IPS-15b (cell line): Measurements from ENCODE around the gene FER.

Experiments used
- H3K27me3 ChIP-seq: one replicate; pipeline ENCODE4 v1.6.1; 2013; ENCODE audit warnings: low read length; ENCODE audit not compliant: control insufficient read depth, insufficient read depth
- H3K36me3 ChIP-seq: one replicate; pipeline ENCODE4 v1.6.1; 2013; ENCODE audit warnings: low read length; ENCODE audit not compliant: control insufficient read depth, insufficient read depth
- H3K4me1 ChIP-seq: one replicate; pipeline ENCODE4 v1.6.1; 2013; ENCODE audit warnings: mild to moderate bottlenecking, low read length; ENCODE audit not compliant: control insufficient read depth, insufficient read depth
- H3K4me3 ChIP-seq: one replicate; pipeline ENCODE4 v1.5.1; 2013; ENCODE audit warnings: low read depth, low read length
- H3K9ac ChIP-seq: one replicate; pipeline ENCODE4 v1.6.1; 2013; ENCODE audit warnings: low read depth, mild to moderate bottlenecking, low read length
- H3K9me3 ChIP-seq: one replicate; pipeline ENCODE4 v1.6.1; 2013; ENCODE audit warnings: mild to moderate bottlenecking, low read length; ENCODE audit not compliant: control insufficient read depth, insufficient read depth

Gene FER

GRCh38 chr5:109100971-109101370 is 353.3 kb downstream of the FER start:
- Histone ChIP-seq H3K36me3 (no peaks in the 10 kb centered on the region), H3K27me3 (no peaks in the 10 kb centered on the region), H3K4me1 (no peaks in the 10 kb centered on the region), H3K4me3 (no peak overlapping the region), H3K9ac (no peak overlapping the region), H3K9me3 (no peaks in the 10 kb centered on the region)

- no peaks in the 10 kb centered on the region for H3K9me3 ChIP-seq
- no peaks in the 10 kb centered on the region for H3K36me3 ChIP-seq
- no peak overlapping the region for H3K4me3 ChIP-seq
- H3K4me1 ChIP-seq = no peaks in the 10 kb centered on the region
- H3K27me3 ChIP-seq = no peaks in the 10 kb centered on the region
- no peak overlapping the region for H3K9ac ChIP-seq
These were observed 354.5 kb downstream of the FER start for GRCh38 chr5:109102096-109102690.

- H3K9me3 ChIP-seq = no peaks in the 10 kb centered on the region
- no peaks in the 10 kb centered on the region for H3K27me3 ChIP-seq
- H3K36me3 ChIP-seq = no peaks in the 10 kb centered on the region
- H3K4me1 ChIP-seq = no peaks in the 10 kb centered on the region
- no peak overlapping the region for H3K9ac ChIP-seq
- no peak overlapping the region for H3K4me3 ChIP-seq
These were observed 358.1 kb downstream of the FER start for GRCh38 chr5:109105631-109106267.

GRCh38 chr5:109111680-109112079 is 364.0 kb downstream of the FER start:
- no peaks in the 10 kb centered on the region for H3K36me3 ChIP-seq
- H3K27me3 ChIP-seq = no peaks in the 10 kb centered on the region
- no peak overlapping the region for H3K9ac ChIP-seq
- no peak overlapping the region for H3K4me3 ChIP-seq
- no peaks in the 10 kb centered on the region for H3K9me3 ChIP-seq
- no peaks in the 10 kb centered on the region for H3K4me1 ChIP-seq

- H3K27me3 ChIP-seq = no peaks in the 10 kb centered on the region
- H3K9ac ChIP-seq = no peak overlapping the region
- no peaks in the 10 kb centered on the region for H3K4me1 ChIP-seq
- no peak overlapping the region for H3K4me3 ChIP-seq
- no peaks in the 10 kb centered on the region for H3K36me3 ChIP-seq
- no peaks in the 10 kb centered on the region for H3K9me3 ChIP-seq
These were observed 365.9 kb downstream of the FER start for GRCh38 chr5:109113608-109114007.

GRCh38 chr5:109121225-109121624 is 373.5 kb downstream of the FER start:
- H3K4me1 ChIP-seq = no peaks in the 10 kb centered on the region
- H3K4me3 ChIP-seq = no peak overlapping the region
- H3K9me3 ChIP-seq = no peaks in the 10 kb centered on the region
- no peaks in the 10 kb centered on the region for H3K36me3 ChIP-seq
- H3K9ac ChIP-seq = no peak overlapping the region
- H3K27me3 ChIP-seq = no peaks in the 10 kb centered on the region

- Histone ChIP-seq H3K4me1 (no peaks in the 10 kb centered on the region), H3K36me3 (no peaks in the 10 kb centered on the region), H3K4me3 (no peak overlapping the region), H3K9me3 (no peaks in the 10 kb centered on the region), H3K9ac (no peak overlapping the region), H3K27me3 (no peaks in the 10 kb centered on the region)
These were observed 378.2 kb downstream of the FER start for GRCh38 chr5:109125755-109126429.

GRCh38 chr5:109126481-109126880 is 378.8 kb downstream of the FER start:
- H3K4me3 ChIP-seq = no peak overlapping the region
- H3K27me3 ChIP-seq = no peaks in the 10 kb centered on the region
- no peaks in the 10 kb centered on the region for H3K9me3 ChIP-seq
- H3K9ac ChIP-seq = no peak overlapping the region
- no peaks in the 10 kb centered on the region for H3K4me1 ChIP-seq
- no peaks in the 10 kb centered on the region for H3K36me3 ChIP-seq

GRCh38 chr5:109136906-109137305 is 389.2 kb downstream of the FER start:
- Histone ChIP-seq H3K36me3 (no peaks in the 10 kb centered on the region), H3K4me3 (no peak overlapping the region), H3K4me1 (no peaks in the 10 kb centered on the region), H3K27me3 (no peaks in the 10 kb centered on the region), H3K9ac (no peak overlapping the region), H3K9me3 (no peaks in the 10 kb centered on the region)

- Histone ChIP-seq H3K9ac (no peak overlapping the region), H3K4me3 (no peak overlapping the region), H3K9me3 (no peaks in the 10 kb centered on the region), H3K27me3 (no peaks in the 10 kb centered on the region), H3K4me1 (no peaks in the 10 kb centered on the region), H3K36me3 (no peaks in the 10 kb centered on the region)
These were observed 393.8 kb downstream of the FER start for GRCh38 chr5:109141222-109142200.

GRCh38 chr5:109143031-109143430 is 395.3 kb downstream of the FER start:
- no peak overlapping the region for H3K4me3 ChIP-seq

More at GRCh38 chr5:109143031-109143430, 395.3 kb downstream of the FER start:
- H3K27me3 ChIP-seq = no peaks in the 10 kb centered on the region
- H3K36me3 ChIP-seq = no peaks in the 10 kb centered on the region
- no peaks in the 10 kb centered on the region for H3K9me3 ChIP-seq
- no peaks in the 10 kb centered on the region for H3K4me1 ChIP-seq
- H3K9ac ChIP-seq = no peak overlapping the region
